ENCODE measurements around the gene KLHL34. TPM values are rescaled to one million over a fixed set of nuclear protein-coding genes. Genes with fewer than 3 reads are reported as not detected.

KLHL34 gene
- total RNA-seq, 1 donor from 2014 or later = 0.23 TPM

DNA sequence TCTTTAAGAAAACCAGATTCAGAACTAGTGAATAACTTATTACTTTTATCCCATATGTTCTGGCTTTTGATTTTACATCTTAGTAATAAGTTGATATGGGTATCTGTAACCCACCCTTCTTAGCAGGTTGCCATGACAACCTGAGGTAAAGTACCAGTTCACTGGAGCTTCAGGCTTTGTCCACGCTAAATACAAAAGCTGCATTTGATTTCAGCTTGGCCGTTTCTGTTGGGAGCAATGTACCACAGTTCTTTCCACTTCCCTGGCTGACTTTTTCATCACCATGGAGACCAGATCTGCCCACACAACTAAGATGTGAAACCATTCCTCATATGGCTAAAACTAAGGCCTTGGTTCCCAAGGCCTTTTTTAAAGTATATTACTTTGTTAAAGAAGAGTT lies 26.1 kb downstream of the KLHL34 start:
- intact Hi-C loops (cut with micrococcal nuclease) = no loop called here

DNA sequence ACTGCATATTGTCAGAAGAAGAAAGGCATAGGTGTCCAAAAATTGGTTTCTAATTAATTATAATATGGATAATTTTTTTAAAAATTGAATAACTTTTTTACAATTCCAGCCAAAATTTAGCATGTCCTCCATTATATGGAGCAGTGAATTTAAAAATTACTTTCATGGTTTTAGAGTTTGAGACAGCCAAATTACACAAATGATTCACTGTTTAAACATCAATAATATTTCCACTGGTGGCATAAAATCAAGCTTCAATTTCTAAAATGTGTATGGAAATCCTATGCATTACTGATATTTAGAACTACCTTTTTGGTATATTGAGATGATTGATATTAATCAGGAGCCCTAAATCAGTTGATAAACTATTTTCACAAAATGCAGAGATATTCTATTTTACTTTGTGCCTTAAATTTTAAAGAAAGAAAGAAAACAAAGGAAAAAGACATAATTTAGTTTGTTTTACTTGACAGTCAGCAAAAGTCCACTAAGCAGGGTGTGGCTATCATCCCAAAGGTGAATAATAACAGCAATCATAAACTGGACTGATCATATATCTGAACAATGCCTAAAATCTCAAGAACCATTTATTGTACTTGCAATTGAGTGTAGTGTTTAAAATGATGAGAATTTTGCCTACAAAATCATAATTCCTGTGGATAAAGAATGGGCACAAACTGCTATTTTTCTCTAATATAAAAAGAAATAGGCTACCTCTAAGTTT lies 34.2 kb downstream of the KLHL34 start:
- no peaks in the 10 kb centered on the region for H3K4me1 Mint-ChIP-seq (ENCODE audit: low read depth)
- intact Hi-C loops (cut with micrococcal nuclease) = no loop called here
- peaks cover 7% of the 10 kb centered on the region for H3K9me3 Mint-ChIP-seq
- H3K36me3 Mint-ChIP-seq (ENCODE audit: low read depth) = peaks cover 5% of the 10 kb centered on the region
- no peak overlapping the region for H3K4me3 Mint-ChIP-seq (ENCODE audit: low read depth)
- DNase-seq (ENCODE audit: low spot score) = no peak
- no peak overlapping the region for H3K27ac Mint-ChIP-seq
- no peaks in the 10 kb centered on the region for H3K27me3 Mint-ChIP-seq (ENCODE audit: low read depth)

More for the DNA sequence above, 26.1 kb downstream of the KLHL34 start:
- no peaks in the 10 kb centered on the region for H3K4me1 Mint-ChIP-seq (ENCODE audit: low read depth)
- H3K27ac Mint-ChIP-seq = no peak overlapping the region
- H3K27me3 Mint-ChIP-seq (ENCODE audit: low read depth) = no peaks in the 10 kb centered on the region
- no peaks in the 10 kb centered on the region for H3K9me3 Mint-ChIP-seq
- peaks cover 7% of the 10 kb centered on the region for H3K36me3 Mint-ChIP-seq (ENCODE audit: low read depth)
- DNase-seq (ENCODE audit: low spot score) = no peak
- H3K4me3 Mint-ChIP-seq (ENCODE audit: low read depth) = no peak overlapping the region

DNA sequence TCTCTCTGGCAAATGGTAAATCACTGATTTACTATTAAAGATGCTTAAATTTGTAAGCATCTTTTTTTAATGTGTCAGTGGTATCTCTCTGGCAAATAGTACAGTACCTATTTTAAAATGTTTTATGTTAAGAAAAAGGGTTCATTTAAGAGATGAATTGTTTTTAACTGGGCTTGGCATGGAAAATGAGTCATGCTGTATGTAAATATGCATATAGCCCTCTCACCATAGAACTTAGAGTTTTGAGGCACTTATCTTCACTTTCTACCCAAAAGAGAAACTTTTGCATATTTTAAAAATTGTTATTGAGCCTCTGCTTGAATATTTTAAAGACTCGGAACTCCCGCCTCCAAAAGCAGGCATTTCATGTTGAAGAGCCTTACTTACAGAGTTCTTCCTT lies 37.9 kb downstream of the KLHL34 start:
- no peak overlapping the region for H3K4me3 Mint-ChIP-seq (ENCODE audit: low read depth)
- H3K27me3 Mint-ChIP-seq (ENCODE audit: low read depth) = no peaks in the 10 kb centered on the region
- no peaks in the 10 kb centered on the region for H3K4me1 Mint-ChIP-seq (ENCODE audit: low read depth)
- H3K9me3 Mint-ChIP-seq = no peaks in the 10 kb centered on the region
- no peak overlapping the region for H3K27ac Mint-ChIP-seq
- no peaks in the 10 kb centered on the region for H3K36me3 Mint-ChIP-seq (ENCODE audit: low read depth)
- no peak for DNase-seq (ENCODE audit: low spot score)
- intact Hi-C loops (cut with micrococcal nuclease) = no loop called here

DNA sequence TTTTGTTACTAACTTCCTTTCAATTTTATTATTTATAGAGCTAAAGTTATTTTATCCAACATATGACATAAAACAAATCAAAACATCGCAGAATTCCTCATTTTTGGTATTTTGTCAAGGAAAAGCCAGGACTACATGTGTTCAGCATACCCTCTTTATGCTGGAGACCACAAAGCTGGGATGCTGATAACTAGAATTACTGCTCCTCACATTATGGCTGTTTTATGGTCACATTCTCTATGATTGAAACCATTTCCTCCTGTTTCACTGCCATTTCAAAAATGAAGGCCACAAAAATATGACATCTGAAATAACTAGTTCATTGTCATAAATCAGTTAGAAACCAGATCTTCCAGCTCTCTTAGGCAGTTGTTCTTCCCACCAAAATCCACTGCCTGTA lies 41.7 kb downstream of the KLHL34 start:
- DNase-seq (ENCODE audit: low spot score) = no peak

DNA sequence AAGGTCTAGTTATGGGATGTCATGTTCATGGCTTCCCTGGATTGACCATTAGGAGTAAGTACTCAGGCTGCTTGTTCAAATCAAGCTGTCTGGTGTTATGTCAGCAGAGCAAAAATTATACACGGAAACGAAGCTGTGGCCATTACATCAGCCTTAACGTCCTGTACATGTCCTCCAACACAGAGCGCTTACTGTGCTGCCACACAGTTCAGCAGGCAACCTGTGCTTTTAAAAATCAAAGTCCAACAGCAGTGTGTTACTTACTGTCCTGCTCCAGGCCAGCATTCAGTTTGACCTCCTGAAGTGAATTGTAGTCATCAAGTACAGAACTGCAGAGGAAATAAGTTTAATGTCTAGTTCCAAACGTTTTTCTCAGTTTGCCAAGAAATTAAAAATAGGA lies 46.0 kb downstream of the KLHL34 start:
- Mint-ChIP-seq H3K9me3 (no peaks in the 10 kb centered on the region), H3K4me3 (ENCODE audit: low read depth) (no peak overlapping the region), H3K4me1 (ENCODE audit: low read depth) (no peaks in the 10 kb centered on the region), H3K36me3 (ENCODE audit: low read depth) (peaks cover 9% of the 10 kb centered on the region), H3K27me3 (ENCODE audit: low read depth) (no peaks in the 10 kb centered on the region), H3K27ac (no peak overlapping the region)
- DNase-seq (ENCODE audit: low spot score) = no peak
- intact Hi-C loops (cut with micrococcal nuclease) = no loop called here

More for the DNA sequence above, 41.7 kb downstream of the KLHL34 start:
- Mint-ChIP-seq H3K27ac (no peak overlapping the region), H3K36me3 (ENCODE audit: low read depth) (peaks cover 4% of the 10 kb centered on the region), H3K27me3 (ENCODE audit: low read depth) (no peaks in the 10 kb centered on the region), H3K9me3 (no peaks in the 10 kb centered on the region), H3K4me1 (ENCODE audit: low read depth) (no peaks in the 10 kb centered on the region), H3K4me3 (ENCODE audit: low read depth) (no peak overlapping the region)
- intact Hi-C loops (cut with micrococcal nuclease) = no loop called here

DNA sequence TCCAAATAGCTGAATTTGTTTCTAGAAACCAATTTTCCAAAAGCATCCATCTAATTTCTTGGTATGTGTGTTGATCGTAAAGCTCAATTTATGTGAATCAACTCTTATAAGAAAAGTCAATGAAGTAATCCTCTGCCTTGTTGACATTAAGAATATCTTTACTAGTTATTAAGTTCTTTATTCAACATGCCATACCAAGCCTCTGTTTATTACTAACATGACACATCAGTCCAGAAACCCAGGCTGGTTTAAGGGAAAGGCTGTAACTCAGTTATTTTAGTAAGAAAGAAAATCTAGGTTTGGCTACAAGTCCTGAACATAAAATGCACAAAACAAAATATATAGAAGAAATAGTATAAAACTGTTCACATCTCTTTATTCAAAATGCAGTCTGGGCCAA lies 48.0 kb downstream of the KLHL34 start:
- intact Hi-C loops (cut with micrococcal nuclease) = no loop called here
- H3K4me3 Mint-ChIP-seq (ENCODE audit: low read depth) = no peak overlapping the region
- no peaks in the 10 kb centered on the region for H3K9me3 Mint-ChIP-seq
- no peak for DNase-seq (ENCODE audit: low spot score)
- no peak overlapping the region for H3K27ac Mint-ChIP-seq
- no peaks in the 10 kb centered on the region for H3K27me3 Mint-ChIP-seq (ENCODE audit: low read depth)
- no peaks in the 10 kb centered on the region for H3K4me1 Mint-ChIP-seq (ENCODE audit: low read depth)
- peaks cover 9% of the 10 kb centered on the region for H3K36me3 Mint-ChIP-seq (ENCODE audit: low read depth)

DNA sequence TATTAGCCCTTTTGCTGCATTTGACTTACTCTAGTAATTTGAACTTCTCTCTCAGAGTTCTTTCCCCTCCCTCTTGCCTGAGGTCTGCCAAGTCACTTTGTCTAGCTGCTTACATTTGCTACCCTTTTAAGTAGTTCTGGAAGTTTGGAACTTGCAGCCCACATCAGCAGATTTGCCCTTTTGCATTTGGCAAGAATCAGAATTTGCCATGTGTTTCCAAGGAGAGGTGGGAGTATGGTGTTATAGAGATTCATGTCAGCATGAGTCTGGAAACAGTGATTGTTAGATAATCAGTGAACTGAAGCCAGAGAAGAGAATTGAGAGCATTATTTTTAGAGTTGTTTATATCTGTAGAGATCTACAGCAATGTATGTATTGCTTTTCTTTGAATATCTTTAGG lies 52.1 kb downstream of the KLHL34 start:
- H3K4me1 Mint-ChIP-seq (ENCODE audit: low read depth) = no peaks in the 10 kb centered on the region
- no peaks in the 10 kb centered on the region for H3K27me3 Mint-ChIP-seq (ENCODE audit: low read depth)
- peaks cover 6% of the 10 kb centered on the region for H3K36me3 Mint-ChIP-seq (ENCODE audit: low read depth)
- intact Hi-C loops (cut with micrococcal nuclease) = no loop called here
- no peak for DNase-seq (ENCODE audit: low spot score)
- H3K4me3 Mint-ChIP-seq (ENCODE audit: low read depth) = no peak overlapping the region
- no peaks in the 10 kb centered on the region for H3K9me3 Mint-ChIP-seq
- H3K27ac Mint-ChIP-seq = no peak overlapping the region

Other genes starting within 250 kb of the KLHL34 start
- not detected in 2 replicates for gene SMPX, start 99.8 kb upstream of the KLHL34 start, total RNA-seq
- gene MBTPS2, start 181.3 kb upstream of the KLHL34 start, total RNA-seq = 9.8 and 10.4 TPM in 2 replicates
- gene YY2, start 197.7 kb upstream of the KLHL34 start, total RNA-seq = 1.7 and 2.0 TPM in 2 replicates